B cell (primary cell): Measurements from ENCODE around the gene SNRNP70. TPM values are rescaled to one million over a fixed set of nuclear protein-coding genes. Genes with fewer than 3 reads are reported as not detected.
A peak's percentile ranks its signal among the peaks of the same experiment; 100 is the strongest.

ENCODE experiments used
- ATAC-seq: fragments of 200-7000 bp; cut with Tn5 transposase; one replicate; pipeline ENCODE4 v1.10.0; 2021; ENCODE audit warnings: low read depth, mild to moderate bottlenecking, moderate number of reproducible peaks, moderate library complexity
- CTCF ChIA-PET: fragments of 350-600 bp; sonication (Branson Sonifier 250); formaldehyde crosslinking; loops from one replicate; lab custom pipeline; 2021; ENCODE audit warnings: antibody characterized with exemption, inconsistent platforms; lab: Charles Lee
- POLR2A ChIA-PET: fragments of 350-600 bp; sonication (Branson Sonifier 250); formaldehyde crosslinking; loops from one replicate; lab custom pipeline; 2021; ENCODE audit warnings: antibody characterized with exemption; lab: Charles Lee
- DNase-seq: peaks from one replicate; pipeline ENCODE4 v3.0.0; 2013
- H2AFZ ChIP-seq: 2 replicates; pipeline ENCODE4 v1.6.1; 2012; ENCODE audit warnings: mild to moderate bottlenecking, low read depth, low read length; ENCODE audit not compliant: insufficient read depth, poor library complexity, severe bottlenecking
- H3K27ac ChIP-seq, 2 donors: 1 replicate in 1 of 2; 2 replicates in 1 of 2; pipeline ENCODE4 v1.5.1; 2012 to 2013; ENCODE audit warnings: low read length in 2 of 2, mild to moderate bottlenecking in 2 of 2, moderate library complexity in 1 of 2
- H3K27me3 ChIP-seq, 4 experiments: fragments of 200-600 bp in 1 of 4; sonication (generic) in 1 of 4; replicated peaks in 1 of 4; 1 replicate in 2 of 4; 2 replicates in 2 of 4; pipeline versions ENCODE4 v1.6.1 to v1.7.0; 2013 to 2016; ENCODE audit warnings: low read length in 3 of 4, mild to moderate bottlenecking in 2 of 4, mixed read lengths in 1 of 4, moderate library complexity in 1 of 4; ENCODE audit not compliant: insufficient read depth in 4 of 4, control insufficient read depth in 3 of 4; ENCODE audit errors: control extremely low read depth in 1 of 4
- H3K36me3 ChIP-seq, 2 experiments: replicated peaks in 1 of 2; 1 replicate in 1 of 2; 2 replicates in 1 of 2; pipeline versions ENCODE4 v1.6.1 to v1.7.1; 2013; ENCODE audit warnings: low read length in 1 of 2; ENCODE audit not compliant: insufficient read depth in 2 of 2, control insufficient read depth in 1 of 2; ENCODE audit errors: control extremely low read depth in 1 of 2, extremely low read depth in 1 of 2
- H3K4me1 ChIP-seq, 2 donors: fragments of 200-600 bp in 1 of 2; sonication (generic) in 1 of 2; 1 replicate in 1 of 2; 2 replicates in 1 of 2; pipeline versions ENCODE4 v1.5.1 to v1.6.1; 2013 to 2017; ENCODE audit warnings: low read length in 2 of 2; ENCODE audit not compliant: control insufficient read depth in 2 of 2, insufficient read depth in 2 of 2
- H3K4me2 ChIP-seq: replicated peaks from 2 replicates; pipeline ENCODE3; 2012; ENCODE audit warnings: mild to moderate bottlenecking, low read depth, low read length; ENCODE audit not compliant: poor library complexity, severe bottlenecking
- H3K4me3 ChIP-seq, 5 experiments: fragments of 200-600 bp in 1 of 5; sonication (generic) in 1 of 5; 1 replicate in 3 of 5; 2 replicates in 2 of 5; pipeline versions ENCODE4 v1.5.1 to v1.7.0; 2011 to 2016; ENCODE audit warnings: low read length in 4 of 5, mild to moderate bottlenecking in 4 of 5, low read depth in 2 of 5, control low read depth in 1 of 5, moderate library complexity in 1 of 5; ENCODE audit not compliant: insufficient read depth in 1 of 5; ENCODE audit errors: control extremely low read depth in 1 of 5, extremely low read depth in 1 of 5
- H3K79me2 ChIP-seq: fragments of 200-600 bp; sonication (generic); one replicate; pipeline ENCODE4 v1.6.0; 2016; ENCODE audit warnings: low read length; ENCODE audit not compliant: control insufficient read depth, insufficient read depth
- H3K9ac ChIP-seq: fragments of 200-600 bp; sonication (generic); 2 replicates; pipeline ENCODE4 v1.6.1; 2017; ENCODE audit warnings: mild to moderate bottlenecking, low read length, moderate library complexity
- H3K9me3 ChIP-seq, 3 donors: one replicate each; pipeline versions ENCODE4 v1.6.1 to v1.7.1; 2013; ENCODE audit warnings: low read length in 2 of 3; ENCODE audit not compliant: control insufficient read depth in 2 of 3, insufficient read depth in 1 of 3; ENCODE audit errors: control extremely low read depth in 1 of 3
- H4K20me1 ChIP-seq: 2 replicates; pipeline ENCODE4 v1.6.0; 2012; ENCODE audit warnings: mild to moderate bottlenecking, low read length; ENCODE audit not compliant: insufficient read depth, control insufficient read depth, poor library complexity, severe bottlenecking
- H3K27ac Mint-ChIP-seq: one replicate; pipeline ENCODE4 v1.8.0; 2021; ENCODE audit warnings: mixed read lengths
- H3K27me3 Mint-ChIP-seq: one replicate; pipeline ENCODE4 v1.8.0; 2021; ENCODE audit warnings: mixed read lengths
- H3K4me1 Mint-ChIP-seq: one replicate; pipeline ENCODE4 v1.8.0; 2021; ENCODE audit warnings: mixed read lengths
- H3K4me3 Mint-ChIP-seq: one replicate; pipeline ENCODE4 v1.8.0; 2021; ENCODE audit warnings: mixed read lengths
- H3K9me3 Mint-ChIP-seq: one replicate; pipeline ENCODE4 v1.8.0; 2022; ENCODE audit warnings: mixed read lengths; ENCODE audit not compliant: insufficient read depth
- CTCF ChIP-seq: fragments of 200-600 bp; IDR thresholded peaks from one replicate; pipeline ENCODE4 v1.8.0; 2022; ENCODE audit warnings: antibody characterized with exemption, mild to moderate bottlenecking
- EZH2 ChIP-seq: IDR thresholded peaks from 2 replicates; pipeline ENCODE4 v1.6.1; 2012; ENCODE audit warnings: borderline replicate concordance, low read depth, mild to moderate bottlenecking, moderate library complexity, low read length; ENCODE audit not compliant: insufficient read depth, poor library complexity, severe bottlenecking
- WGBS: methylation state at CpG from one replicate; pipeline ENCODE4 v1.1.5; 2013; ENCODE audit warnings: missing lambda C conversion rate; ENCODE audit not compliant: insufficient coverage; 5-methylcytosine and 5-hydroxymethylcytosine counted together
- intact Hi-C: fragments of 100-400 bp; cut with micrococcal nuclease; formaldehyde crosslinking; loops from one replicate; pipeline ENCODE4 v1.10.0; 2022
- polyA plus RNA-seq: library from polyadenylated mRNA; depleted of rRNA; stranded (reverse); fragments of >200 nt; gene quantifications from 2 replicates; pipeline ENCODE4 v1.2.3, GENCODE V29; 2012
- total RNA-seq, 2 donors: library from RNA; stranded (reverse); fragments of 120-200 nt in 1 of 2; gene quantifications; 1 replicate in 1 of 2; 2 replicates in 1 of 2; pipeline versions ENCODE4 v1.2.3 to v1.2.4, GENCODE V29; 2013 to 2022

SNRNP70 gene
- total and polyA plus RNA-seq, 2 donors (not counting 1 experiment from before 2014, with no cell fraction given), result 598 to 954 TPM

GRCh38 chr19:49113762-49114629, 28.7 kb downstream of the SNRNP70 start, which contains the start of gene LIN7B:
TSS of gene LIN7B (plus strand) at chr19:49114370. CDS start at chr19:49114405, 35 bp downstream.
- H3K79me2 ChIP-seq, result no peaks in the 10 kb centered on the region
- H3K9me3 ChIP-seq, result no peaks in the 10 kb centered on the region
- DNase-seq (peak; percentile 90), ATAC-seq (peak; percentile 59)
- H3K4me1 ChIP-seq, result peaks cover 14 to 31% of the 10 kb centered on the region in 2 donors
- H3K27me3 ChIP-seq, result no peaks in the 10 kb centered on the region
- no peak within 1 kb of the TSS for H3K27ac ChIP-seq
- peak within 1 kb of the TSS; percentile 82 for H2AFZ ChIP-seq
- peaks cover 0 to 6% of the 10 kb centered on the region in 2 experiments for H3K36me3 ChIP-seq
- POLR2A ChIA-PET, result interaction anchor here (1.3 kb wide), 2 partner anchors 14 to 94 kb away, joined by 4 read pairs; a partner anchor contains a TSS
- TF ChIP-seq CTCF (peak; percentile 78), EZH2 (no peak)
- CTCF ChIA-PET, result interaction anchor here (0.6 to 5.6 kb wide), 19 partner anchors 8 to 550 kb away, joined by 3 to 33 read pairs (median 4); partner anchors contain the start of genes GYS1, NOSIP and RUVBL2
- peak within 1 kb of the TSS; percentile 71 for H3K9ac ChIP-seq
- Mint-ChIP-seq H3K27me3 (no peaks in the 10 kb centered on the region), H3K27ac (peak within 1 kb of the TSS; percentile 74), H3K4me1 (peaks cover 43% of the 10 kb centered on the region), H3K4me3 (peak within 1 kb of the TSS; percentile 93), H3K9me3 (no peaks in the 10 kb centered on the region)
- intact Hi-C loops, result loop anchor here (1.0 to 10.0 kb wide), 7 partner anchors 14 to 561 kb away; partner anchors contain the start of genes DBP, GYS1, PRMT1 and RUVBL2
- WGBS, result under 1% methylated on average over 60 of the region's 66 CpGs
- peak within 1 kb of the TSS in 4 of 5 experiments; percentile 59 to 78 (median 68) for H3K4me3 ChIP-seq
- no peaks in the 10 kb centered on the region for H4K20me1 ChIP-seq
- H3K4me2 ChIP-seq, result peak within 1 kb of the TSS; percentile 98
